Renal pelvis (tissue), 4 donors: ENCODE results near the gene FAM131B. TPM values are rescaled to one million over a fixed set of nuclear protein-coding genes. Genes with fewer than 3 reads are reported as not detected.

Experiments used
- DNase-seq: peaks from one replicate; pipeline ENCODE4 v3.0.0-alpha.2; 2013
- polyA plus RNA-seq, 3 donors: library from polyadenylated mRNA; unstranded; fragments of 120-200 nt; gene quantifications; one replicate each; pipeline ENCODE4 v1.2.1, GENCODE V29; 2013; ENCODE audit not compliant: insufficient read length in 3 of 3

The FAM131B gene
- polyA plus RNA-seq, 3 donors = 2.3 to 2.6 (median 2.5) TPM

GRCh38 chr7:143363016-143363937 is 764 bp upstream of the FAM131B start:
- no peak for DNase-seq

GRCh38 chr7:143361552-143362130 is 872 bp downstream of the FAM131B start:
- DNase-seq = no peak

DNA sequence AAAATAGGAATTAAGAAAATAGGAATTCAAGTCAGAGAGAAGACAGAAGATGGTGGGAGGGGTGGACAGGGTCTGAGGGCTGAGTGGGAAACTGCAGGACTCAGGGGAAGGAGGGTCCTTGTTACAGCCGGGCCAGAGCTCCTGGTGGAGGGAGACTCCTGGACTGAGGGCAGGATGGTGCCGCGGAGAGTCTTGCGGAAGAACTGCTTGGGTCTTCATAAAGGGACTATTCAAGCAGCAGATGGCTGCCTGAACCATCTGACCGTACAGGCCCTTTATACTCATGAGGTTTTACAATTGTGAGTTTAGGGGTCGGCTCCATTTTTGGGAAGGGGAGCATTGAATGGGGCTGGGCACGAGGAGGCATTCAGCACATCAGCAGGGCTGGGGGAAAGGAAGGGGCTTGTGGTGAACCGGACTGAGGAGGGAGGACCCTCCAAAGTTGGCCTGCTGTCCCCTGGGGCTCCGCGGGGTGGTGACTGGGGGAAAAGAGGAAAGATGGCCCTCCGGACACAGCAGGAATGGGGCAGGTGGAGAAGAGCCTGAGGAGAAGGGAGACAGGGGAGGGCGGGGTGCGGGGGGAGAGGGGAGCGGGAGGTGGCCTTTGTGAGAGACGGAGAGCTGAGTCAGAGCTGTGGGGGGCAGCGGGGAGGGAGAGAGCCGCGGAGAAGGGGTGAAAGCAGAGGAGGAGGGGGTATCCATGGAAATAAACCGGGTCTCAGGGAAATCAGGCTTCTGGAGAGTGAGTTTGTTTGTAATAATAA is 1.5 kb downstream of the FAM131B start:
- no peak for DNase-seq

- DNase-seq = no peak
Measured at GRCh38 chr7:143359771-143360353, 2.7 kb downstream of the FAM131B start.

DNA sequence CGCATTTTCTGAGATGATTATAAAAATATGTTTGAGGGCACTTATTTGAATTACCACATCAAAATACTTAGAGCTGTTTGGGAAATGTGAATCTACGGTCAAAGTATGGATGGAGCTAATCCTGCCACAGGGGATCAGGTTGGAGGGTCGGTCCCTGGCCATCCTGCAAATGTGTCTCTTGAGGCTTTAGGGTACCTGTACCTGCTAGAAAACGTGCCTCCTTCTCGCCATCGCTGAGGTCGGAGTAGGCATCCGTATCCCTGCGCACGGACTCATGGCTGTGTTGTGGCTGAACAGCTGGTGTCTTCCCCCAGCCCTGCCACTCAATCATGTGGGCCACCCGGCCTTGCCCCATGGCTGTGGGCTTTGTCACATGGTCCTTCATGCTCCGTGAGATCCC is 3.9 kb downstream of the FAM131B start:
- no peak for DNase-seq

- no peak for DNase-seq
Measured at GRCh38 chr7:143356414-143357050, 6.0 kb downstream of the FAM131B start.

DNA sequence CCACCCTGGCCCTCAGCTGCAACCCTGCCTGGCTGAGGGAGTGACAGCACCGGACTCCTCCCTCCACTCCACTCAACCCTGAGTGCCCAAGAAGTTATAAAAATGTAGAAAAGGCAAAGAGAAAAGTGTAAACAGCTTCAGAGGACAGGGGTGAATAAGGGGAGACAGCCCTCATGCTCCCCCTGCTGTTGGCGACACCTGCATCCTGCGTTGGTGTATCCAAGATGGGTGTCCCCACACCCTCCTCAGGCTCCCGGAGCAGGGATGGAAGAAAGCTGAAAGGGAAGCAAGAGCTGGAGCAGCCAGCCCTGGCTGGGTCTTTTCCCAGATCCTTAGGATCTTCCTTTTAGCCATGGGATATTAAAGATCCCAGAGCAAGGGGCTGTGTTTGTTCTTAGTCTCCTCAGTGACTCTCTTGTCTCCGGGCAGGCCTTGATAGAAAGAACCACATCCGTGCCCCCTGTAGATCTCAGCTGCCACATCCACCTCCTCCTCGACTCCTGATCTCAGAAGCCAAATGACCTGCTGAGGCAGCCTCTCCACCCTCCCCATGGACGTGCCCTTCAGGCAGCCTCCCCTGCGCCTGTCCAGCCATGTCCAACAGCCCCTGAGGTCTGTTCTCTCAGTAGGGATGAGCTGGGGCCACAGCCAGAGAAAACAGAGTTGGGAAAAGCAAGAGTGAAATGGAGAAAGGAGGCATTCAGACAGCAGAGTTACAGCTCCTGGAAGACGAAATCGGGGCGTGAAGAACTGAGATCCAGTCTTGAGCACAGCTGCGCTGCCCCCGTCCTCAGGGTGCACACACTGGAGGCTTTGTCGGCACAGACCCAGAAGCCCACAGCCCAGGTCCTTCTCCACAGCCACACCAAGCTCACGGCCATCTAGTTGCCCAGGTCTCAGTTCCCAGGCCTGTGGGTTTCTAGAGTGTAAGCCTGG is 6.8 kb downstream of the FAM131B start:
- no peak for DNase-seq

- DNase-seq = no peak
Measured at GRCh38 chr7:143354965-143355364, 7.5 kb downstream of the FAM131B start.

DNA sequence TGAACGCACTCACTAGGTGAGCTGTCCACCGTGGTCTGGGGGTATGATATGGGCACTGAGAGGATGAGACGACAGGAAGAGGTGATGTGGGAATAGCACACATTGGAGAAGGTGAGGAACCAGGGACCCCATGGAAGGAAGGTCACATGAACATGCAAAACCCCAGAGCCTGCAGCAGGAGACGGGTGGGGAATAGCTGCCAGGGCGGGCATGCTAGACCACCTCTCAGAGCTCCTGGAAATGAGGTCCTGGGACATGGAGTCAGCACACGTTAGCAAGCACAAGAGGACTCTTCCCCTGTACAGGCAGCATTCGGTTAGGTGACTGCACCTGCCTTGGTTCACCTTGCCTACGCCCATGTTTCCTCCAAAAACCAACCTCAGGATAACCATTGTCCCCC is 8.1 kb downstream of the FAM131B start:
- DNase-seq = no peak

- DNase-seq = no peak
Measured at GRCh38 chr7:143352531-143353002, 9.9 kb downstream of the FAM131B start.

GRCh38 chr7:143351574-143351973 is 10.9 kb downstream of the FAM131B start:
- no peak for DNase-seq

- DNase-seq = no peak
Measured at GRCh38 chr7:143351060-143351459, 11.5 kb downstream of the FAM131B start.

DNA sequence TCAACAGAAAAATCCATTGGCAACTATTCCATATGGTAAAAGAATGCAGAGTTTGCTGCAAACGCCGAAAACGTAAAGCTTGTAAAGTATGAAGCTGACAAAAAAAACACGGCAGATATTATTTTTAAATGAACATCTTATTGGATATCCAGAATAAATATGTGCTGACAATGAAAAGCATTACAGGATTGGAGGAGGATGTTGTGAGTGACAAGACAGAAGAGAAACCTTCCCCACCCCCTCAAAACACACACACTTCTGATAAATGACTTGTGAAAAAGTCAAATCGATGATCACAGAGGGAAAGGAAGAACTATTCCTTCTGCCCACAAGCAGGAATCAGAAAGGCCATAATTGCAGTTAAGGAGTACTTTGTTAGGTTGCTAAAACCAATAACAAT is 14.6 kb downstream of the FAM131B start:
- DNase-seq = no peak

DNA sequence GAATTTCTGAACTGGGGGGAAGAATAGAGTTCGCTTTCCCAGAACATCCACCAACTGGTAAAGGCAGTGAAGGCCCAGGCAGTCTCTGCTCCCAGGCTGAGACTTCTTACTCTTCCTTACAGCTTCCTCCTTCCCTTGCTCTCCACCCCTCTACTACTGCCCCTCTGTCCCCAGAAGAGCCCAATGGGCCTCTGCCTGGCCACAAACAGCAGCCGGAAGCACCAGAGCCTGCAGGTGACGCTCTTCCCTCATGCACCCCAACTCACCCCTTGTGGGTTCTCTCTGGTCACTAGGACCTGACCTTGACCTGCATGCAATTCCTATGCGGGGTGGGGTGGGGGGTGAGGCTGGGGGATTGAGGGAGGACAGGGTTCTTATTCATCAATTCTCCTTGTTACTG is 16.5 kb downstream of the FAM131B start:
- no peak for DNase-seq

DNA sequence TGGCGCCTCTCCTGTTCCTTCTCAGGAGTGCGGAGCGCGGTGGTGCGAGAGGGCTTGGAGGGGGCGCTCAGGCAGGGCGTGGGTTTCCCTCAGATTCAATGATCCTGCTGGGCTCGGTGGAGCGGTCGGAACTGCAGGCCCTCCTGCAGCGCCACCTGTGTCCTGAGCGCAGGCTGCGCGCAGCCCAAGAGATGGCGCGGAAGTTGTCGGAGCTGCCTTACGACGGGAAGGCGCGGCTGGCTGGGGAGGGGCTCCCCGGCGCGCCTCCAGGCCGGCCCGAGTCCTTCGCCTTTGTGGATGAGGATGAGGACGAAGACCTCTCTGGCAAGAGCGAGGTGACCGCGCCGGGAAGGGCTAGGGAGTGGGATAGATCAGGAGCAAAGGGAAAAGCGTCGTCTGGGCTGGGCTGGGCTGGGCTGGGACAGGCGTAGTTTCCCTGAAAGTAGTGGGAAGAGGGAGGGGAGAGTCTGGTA is 17.0 kb downstream of the FAM131B start:
- DNase-seq = peak; percentile 46

DNA sequence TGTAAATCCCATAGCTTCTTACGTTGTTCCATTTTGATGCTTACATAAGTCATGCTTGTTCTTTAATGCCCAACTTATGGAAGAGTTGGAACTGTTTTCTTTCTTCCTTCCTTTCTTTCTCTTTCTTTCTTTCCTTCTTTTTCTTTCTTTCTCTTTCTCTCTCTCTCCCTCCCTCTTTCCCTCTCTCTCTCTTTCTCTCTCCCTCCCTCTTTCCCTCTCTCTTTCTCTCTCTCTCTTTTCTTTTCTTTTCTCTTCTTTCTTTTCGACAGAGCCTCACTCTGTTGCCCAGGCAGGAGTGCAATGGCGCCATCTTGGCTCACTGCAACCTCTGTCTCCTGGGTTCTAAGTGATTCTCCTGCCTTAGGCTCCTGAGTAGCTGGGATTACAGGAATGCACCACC is 18.9 kb downstream of the FAM131B start:
- DNase-seq = no peak

GRCh38 chr7:143341842-143342241 is 20.7 kb downstream of the FAM131B start:
- no peak for DNase-seq

DNA sequence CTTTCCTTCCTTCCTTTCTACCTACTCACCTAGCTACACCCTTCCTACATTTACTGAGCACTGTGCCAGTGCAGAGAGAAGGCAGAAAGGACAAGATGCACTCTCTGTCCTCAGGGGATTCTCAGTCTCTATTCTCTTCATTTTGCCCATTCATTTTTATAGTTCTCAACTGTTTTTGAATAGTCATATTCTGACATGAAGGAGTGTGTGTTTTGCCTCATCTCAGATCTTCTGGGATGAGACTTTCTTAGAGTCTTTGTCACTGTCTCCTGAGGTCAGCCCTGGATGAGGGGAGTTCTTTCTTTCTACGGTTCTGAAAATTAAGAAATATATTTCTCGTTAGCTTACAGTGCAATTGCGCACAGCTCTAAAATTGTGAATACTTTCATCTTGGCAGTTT is 25.3 kb downstream of the FAM131B start:
- DNase-seq = no peak

DNA sequence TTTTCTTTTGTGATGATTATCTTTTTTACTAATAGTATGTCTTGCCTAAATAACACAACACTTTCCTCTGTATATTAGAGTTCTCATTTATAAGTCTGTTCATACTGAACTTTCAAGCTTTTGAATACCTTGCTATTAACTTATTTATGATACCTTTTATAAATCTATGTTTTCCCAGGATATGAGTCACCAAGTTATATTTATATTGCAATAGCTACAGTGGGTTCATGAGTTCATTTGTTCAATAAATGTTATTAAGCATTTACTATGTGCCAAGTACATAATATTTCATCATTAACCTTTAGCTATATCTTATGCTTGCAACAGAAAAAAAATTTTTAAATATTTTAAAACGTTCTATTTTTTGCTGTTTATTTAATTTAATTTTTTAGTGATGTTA is 28.3 kb downstream of the FAM131B start:
- DNase-seq = no peak

DNA sequence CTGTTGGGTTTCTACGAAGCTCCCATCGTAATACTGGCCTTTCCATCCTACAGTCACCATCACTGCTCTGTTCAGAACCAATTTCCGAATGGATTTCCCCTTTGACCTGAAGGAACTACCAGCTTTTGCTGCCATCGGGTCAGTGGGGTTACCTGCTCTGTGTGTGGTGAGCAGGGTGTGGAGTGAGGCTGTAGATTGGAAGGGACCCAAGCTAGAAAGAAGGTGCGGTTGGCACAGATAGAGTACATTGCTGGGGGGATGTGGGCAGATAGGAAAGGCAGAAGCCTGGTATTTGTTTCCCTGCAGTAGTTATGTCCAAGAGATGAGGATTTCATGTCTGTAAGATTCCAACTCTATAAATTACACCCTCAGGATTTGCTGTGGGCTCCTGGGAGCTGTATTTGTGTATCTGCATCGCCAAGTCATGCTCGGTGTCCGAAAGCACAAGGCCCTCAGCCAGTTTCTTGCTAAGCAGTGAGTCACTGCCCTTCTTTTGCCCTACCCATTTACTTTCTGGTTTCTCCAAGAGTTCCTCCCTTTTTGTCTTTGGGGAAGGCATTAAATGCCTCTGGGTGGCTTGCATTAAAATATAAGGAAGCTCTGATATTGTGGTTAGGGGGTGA is 31.2 kb downstream of the FAM131B start:
- DNase-seq = no peak
